ENCODE measurements around the gene PLCH1.

PLCH1 gene

GRCh38 chr3:155581579-155581978 is 163.3 kb downstream of the PLCH1 start:
- no peak for DNase-seq (ENCODE audit: extremely low spot score)
- POLR2A ChIA-PET, result no interaction called here
- CTCF ChIA-PET, result no interaction called here
- TF ChIP-seq FOXK2 (IDR thresholded peaks at IDR 0.05) (no peak), FOXA1 (IDR thresholded peaks at IDR 0.05) (no peak), SUZ12 (IDR thresholded peaks at IDR 0.05) (no peak), BHLHE40 (IDR thresholded peaks at IDR 0.05; ENCODE audit: borderline replicate concordance) (no peak), ARNT (IDR thresholded peaks at IDR 0.05) (no peak), FOXM1 (IDR thresholded peaks at IDR 0.05; ENCODE audit: borderline replicate concordance) (no peak), PKNOX1 (IDR thresholded peaks at IDR 0.05) (no peak), HDGF (IDR thresholded peaks at IDR 0.05; ENCODE audit: borderline replicate concordance) (no peak)

- DNase-seq (ENCODE audit: extremely low spot score), result no peak
- ChIA-PET CTCF (no interaction called here), POLR2A (no interaction called here)
- TF ChIP-seq CTBP1 (IDR thresholded peaks at IDR 0.05; ENCODE audit: borderline replicate concordance) (no peak), PKNOX1 (IDR thresholded peaks at IDR 0.05) (no peak), HDGF (IDR thresholded peaks at IDR 0.05; ENCODE audit: borderline replicate concordance) (no peak), SUZ12 (IDR thresholded peaks at IDR 0.05) (no peak), L3MBTL2 (conservative IDR thresholded peaks at IDR 0.05) (no peak), FOXA1 (IDR thresholded peaks at IDR 0.05) (no peak), FOXK2 (IDR thresholded peaks at IDR 0.05) (no peak), ZNF384 (IDR thresholded peaks at IDR 0.05) (no peak), ELF4 (IDR thresholded peaks at IDR 0.05) (no peak), SP1 (IDR thresholded peaks at IDR 0.05) (no peak), BHLHE40 (IDR thresholded peaks at IDR 0.05; ENCODE audit: borderline replicate concordance) (no peak), ARNT (IDR thresholded peaks at IDR 0.05) (no peak), TARDBP (IDR thresholded peaks at IDR 0.05) (no peak), LEF1 (IDR thresholded peaks at IDR 0.05; ENCODE audit: borderline replicate concordance) (no peak), NFRKB (IDR thresholded peaks at IDR 0.05) (no peak), FOXM1 (IDR thresholded peaks at IDR 0.05; ENCODE audit: borderline replicate concordance) (no peak)
These were observed 172.8 kb downstream of the PLCH1 start for GRCh38 chr3:155572085-155572484.

GRCh38 chr3:155568295-155568694 is 176.6 kb downstream of the PLCH1 start:
- no peak for TF ChIP-seq LEF1 (IDR thresholded peaks at IDR 0.05; ENCODE audit: borderline replicate concordance)
- TF ChIP-seq L3MBTL2 (conservative IDR thresholded peaks at IDR 0.05), result no peak
- TF ChIP-seq PKNOX1 (IDR thresholded peaks at IDR 0.05), result no peak
- DNase-seq (ENCODE audit: extremely low spot score), result no peak
- POLR2A ChIA-PET, result no interaction called here
- CTCF ChIA-PET, result interaction anchor here (0.6 kb wide), 1 partner anchor 135 kb away, joined by 3 read pairs; no protein-coding TSS in a partner anchor

- no peak for DNase-seq (ENCODE audit: extremely low spot score)
- no peak for TF ChIP-seq SUZ12 (IDR thresholded peaks at IDR 0.05)
- TF ChIP-seq HDGF (IDR thresholded peaks at IDR 0.05; ENCODE audit: borderline replicate concordance), result no peak
- TF ChIP-seq ARNT (IDR thresholded peaks at IDR 0.05), result no peak
- no peak for TF ChIP-seq ZNF384 (IDR thresholded peaks at IDR 0.05)
- no peak for TF ChIP-seq LEF1 (IDR thresholded peaks at IDR 0.05; ENCODE audit: borderline replicate concordance)
- TF ChIP-seq FOXM1 (IDR thresholded peaks at IDR 0.05; ENCODE audit: borderline replicate concordance), result no peak
- no peak for TF ChIP-seq BHLHE40 (IDR thresholded peaks at IDR 0.05; ENCODE audit: borderline replicate concordance)
- no peak for TF ChIP-seq NFRKB (IDR thresholded peaks at IDR 0.05)
- TF ChIP-seq FOXA1 (IDR thresholded peaks at IDR 0.05), result no peak
- TF ChIP-seq PKNOX1 (IDR thresholded peaks at IDR 0.05), result no peak
- TF ChIP-seq TARDBP (IDR thresholded peaks at IDR 0.05), result no peak
- TF ChIP-seq FOXK2 (IDR thresholded peaks at IDR 0.05), result no peak
- TF ChIP-seq L3MBTL2 (conservative IDR thresholded peaks at IDR 0.05), result no peak
- TF ChIP-seq SP1 (IDR thresholded peaks at IDR 0.05), result no peak
- no peak for TF ChIP-seq ELF4 (IDR thresholded peaks at IDR 0.05)
- CTCF ChIA-PET, result no interaction called here
- POLR2A ChIA-PET, result no interaction called here
These were observed 184.3 kb downstream of the PLCH1 start for GRCh38 chr3:155560594-155560993.

- ChIA-PET POLR2A (no interaction called here), CTCF (no interaction called here)
- TF ChIP-seq SUZ12 (IDR thresholded peaks at IDR 0.05), result no peak
- no peak for TF ChIP-seq L3MBTL2 (conservative IDR thresholded peaks at IDR 0.05)
- TF ChIP-seq FOXA1 (IDR thresholded peaks at IDR 0.05), result no peak
- TF ChIP-seq BHLHE40 (IDR thresholded peaks at IDR 0.05; ENCODE audit: borderline replicate concordance), result no peak
- no peak for TF ChIP-seq ELF4 (IDR thresholded peaks at IDR 0.05)
- no peak for TF ChIP-seq PKNOX1 (IDR thresholded peaks at IDR 0.05)
- TF ChIP-seq TARDBP (IDR thresholded peaks at IDR 0.05), result no peak
- TF ChIP-seq NFRKB (IDR thresholded peaks at IDR 0.05), result no peak
- TF ChIP-seq FOXK2 (IDR thresholded peaks at IDR 0.05), result no peak
- no peak for TF ChIP-seq LEF1 (IDR thresholded peaks at IDR 0.05; ENCODE audit: borderline replicate concordance)
- DNase-seq (ENCODE audit: extremely low spot score), result no peak
These were observed 184.7 kb downstream of the PLCH1 start for GRCh38 chr3:155560135-155560534.

- ChIA-PET CTCF (no interaction called here), POLR2A (no interaction called here)
- DNase-seq (ENCODE audit: extremely low spot score), result no peak
- TF ChIP-seq TARDBP (IDR thresholded peaks at IDR 0.05) (no peak), ELF4 (IDR thresholded peaks at IDR 0.05) (no peak), BHLHE40 (IDR thresholded peaks at IDR 0.05; ENCODE audit: borderline replicate concordance) (no peak), L3MBTL2 (conservative IDR thresholded peaks at IDR 0.05) (no peak), LEF1 (IDR thresholded peaks at IDR 0.05; ENCODE audit: borderline replicate concordance) (no peak), SP1 (IDR thresholded peaks at IDR 0.05) (no peak)
These were observed 188.3 kb downstream of the PLCH1 start for GRCh38 chr3:155556531-155556930.
